ENCODE results near the gene PSMA2. TPM values are rescaled to one million over a fixed set of nuclear protein-coding genes. Genes with fewer than 3 reads are reported as not detected.
"Not testable (repeated sequence)": the region's sequence is repeated elsewhere in the genome, so short reads cannot be mapped to it uniquely, and the experiment has no call there.

Gene PSMA2
- total RNA-seq, 1 experiment from 2014 or later = 175 TPM

GRCh38 chr7:42893346-42894240, 38.4 kb downstream of the PSMA2 start:
- H3K4me1 ChIP-seq (replicated peaks; ENCODE audit: insufficient read depth) = peaks cover 13% of the 10 kb centered on the region; the same call in 1 of the 2 replicates
- POLR2A ChIA-PET (ENCODE audit: unreplicated experiment) = no interaction called here
- peaks cover 6% of the 10 kb centered on the region; the same call in 1 of the 2 replicates for H3K9me3 ChIP-seq (ENCODE audit: insufficient read depth, low read depth)
- no TSS peak for BruUV-seq (replicated peaks)
- no peaks in the 10 kb centered on the region for H3K79me2 ChIP-seq (ENCODE audit: low read depth)
- no peaks in the 10 kb centered on the region for H4K20me1 ChIP-seq (ENCODE audit: insufficient read depth)
- no peaks in the 10 kb centered on the region for H3K9me2 ChIP-seq (ENCODE audit: insufficient read depth)
- peaks cover 13% of the 10 kb centered on the region for H3F3A ChIP-seq (ENCODE audit: insufficient read depth, low read depth)
- H3K4me3 ChIP-seq = no peak overlapping the region
- TF ChIP-seq CTCF (conservative IDR thresholded peaks at IDR 0.05) (no peak), EZH2 (IDR thresholded peaks at IDR 0.05; ENCODE audit: low read depth) (no peak)
- H3K4me2 ChIP-seq = no peak overlapping the region
- H3K27ac ChIP-seq = no peak overlapping the region
- H3K36me3 ChIP-seq (ENCODE audit: low read depth) = no peaks in the 10 kb centered on the region
- no peak overlapping the region for H2AFZ ChIP-seq
- DNase-seq = no peak
- CTCF ChIA-PET = no interaction called here
- H3K27me3 ChIP-seq (ENCODE audit: insufficient read depth, low read depth) = peaks cover 8% of the 10 kb centered on the region; the same call in 1 of the 2 replicates
- intact Hi-C loops (cut with micrococcal nuclease; ENCODE audit: unreplicated experiment) = no loop called here

GRCh38 chr7:42886893-42887505, 45.0 kb downstream of the PSMA2 start:
- BruUV-seq (replicated peaks) = no TSS peak
- POLR2A ChIA-PET (ENCODE audit: unreplicated experiment) = interaction anchor here (1.2 kb wide), 1 partner anchor 45 kb away, joined by 3 read pairs; the partner anchor contains the start of genes MRPL32 and PSMA2
- intact Hi-C loops (cut with micrococcal nuclease; ENCODE audit: unreplicated experiment) = loop anchor here (5.0 kb wide), 1 partner anchor 910 kb away; no protein-coding TSS in a partner anchor
- CTCF ChIA-PET = interaction anchor here (0.7 to 1.3 kb wide), 3 partner anchors 46 to 956 kb away, joined by 3 to 4 read pairs (median 3); no protein-coding TSS in a partner anchor
- Histone ChIP-seq H3F3A (ENCODE audit: insufficient read depth, low read depth) (peaks cover 32% of the 10 kb centered on the region), H3K27me3 (ENCODE audit: insufficient read depth, low read depth) (no peaks in the 10 kb centered on the region), H3K4me2 (peak overlapping the region; percentile 85), H4K20me1 (ENCODE audit: insufficient read depth) (no peaks in the 10 kb centered on the region), H3K4me1 (replicated peaks; ENCODE audit: insufficient read depth) (peaks cover 38% of the 10 kb centered on the region), H3K27ac (peak overlapping the region; percentile 81), H3K4me3 (peak overlapping the region; percentile 71; the same call in 1 of the 2 replicates), H2AFZ (no peak overlapping the region), H3K36me3 (ENCODE audit: low read depth) (no peaks in the 10 kb centered on the region), H3K79me2 (ENCODE audit: low read depth) (no peaks in the 10 kb centered on the region), H3K9me2 (ENCODE audit: insufficient read depth) (no peaks in the 10 kb centered on the region), H3K9me3 (ENCODE audit: insufficient read depth, low read depth) (no peaks in the 10 kb centered on the region)
- TF ChIP-seq CTCF (conservative IDR thresholded peaks at IDR 0.05) (no peak), EZH2 (IDR thresholded peaks at IDR 0.05; ENCODE audit: low read depth) (no peak)
- peak in 1 of 2 experiments; percentile 67 for DNase-seq

- Histone ChIP-seq H3F3A (ENCODE audit: insufficient read depth, low read depth) (peaks cover 32% of the 10 kb centered on the region), H3K9me3 (ENCODE audit: insufficient read depth, low read depth) (no peaks in the 10 kb centered on the region), H3K4me1 (replicated peaks; ENCODE audit: insufficient read depth) (peaks cover 38% of the 10 kb centered on the region), H3K4me2 (peak overlapping the region; percentile 85; the same call in 1 of the 2 replicates), H2AFZ (no peak overlapping the region), H3K27ac (no peak overlapping the region), H3K4me3 (no peak overlapping the region), H3K9me2 (ENCODE audit: insufficient read depth) (no peaks in the 10 kb centered on the region), H3K36me3 (ENCODE audit: low read depth) (no peaks in the 10 kb centered on the region), H4K20me1 (ENCODE audit: insufficient read depth) (no peaks in the 10 kb centered on the region), H3K27me3 (ENCODE audit: insufficient read depth, low read depth) (no peaks in the 10 kb centered on the region), H3K79me2 (ENCODE audit: low read depth) (no peaks in the 10 kb centered on the region)
- CTCF ChIA-PET = interaction anchor here (1.3 kb wide), 1 partner anchor 47 kb away, joined by 3 read pairs; no protein-coding TSS in a partner anchor
- TF ChIP-seq EZH2 (IDR thresholded peaks at IDR 0.05; ENCODE audit: low read depth) (no peak), CTCF (conservative IDR thresholded peaks at IDR 0.05) (peak; percentile 58)
- intact Hi-C loops (cut with micrococcal nuclease; ENCODE audit: unreplicated experiment) = loop anchor here (5.0 kb wide), 1 partner anchor 909 kb away; no protein-coding TSS in a partner anchor
- BruUV-seq (replicated peaks) = no TSS peak
- POLR2A ChIA-PET (ENCODE audit: unreplicated experiment) = no interaction called here
- no peak for DNase-seq
These were observed 45.8 kb downstream of the PSMA2 start for GRCh38 chr7:42886129-42886528.

- H3K4me2 ChIP-seq; BruUV-seq (replicated peaks); H3K27ac ChIP-seq; DNase-seq; H3K9me2 ChIP-seq (ENCODE audit: insufficient read depth); H3K4me3 ChIP-seq; H3K9me3 ChIP-seq (ENCODE audit: insufficient read depth, low read depth); H3K36me3 ChIP-seq (ENCODE audit: low read depth); CTCF ChIA-PET; H2AFZ ChIP-seq; H3K27me3 ChIP-seq (ENCODE audit: insufficient read depth, low read depth); H4K20me1 ChIP-seq (ENCODE audit: insufficient read depth); H3K79me2 ChIP-seq (ENCODE audit: low read depth); POLR2A ChIA-PET (ENCODE audit: unreplicated experiment): not testable (repeated sequence)
- Histone ChIP-seq H3F3A (ENCODE audit: insufficient read depth, low read depth) (peaks cover 32% of the 10 kb centered on the region), H3K4me1 (replicated peaks; ENCODE audit: insufficient read depth) (peaks cover 36% of the 10 kb centered on the region)
- intact Hi-C loops (cut with micrococcal nuclease; ENCODE audit: unreplicated experiment) = loop anchor here (5.0 kb wide), 1 partner anchor 908 kb away; no protein-coding TSS in a partner anchor
These were observed 46.8 kb downstream of the PSMA2 start for GRCh38 chr7:42885183-42885582.

Measured in PC-9 (cell line).